Breast epithelium (tissue), 3 donors: Measurements from ENCODE around the gene SEPTIN1.

Experiments used
- CTCF ChIP-seq, 3 donors: fragments of 450-650 bp; IDR thresholded peaks; one replicate each; pipeline ENCODE4 v1.5.1; 2016 to 2017; ENCODE audit warnings: antibody characterized with exemption in 3 of 3, mild to moderate bottlenecking in 3 of 3, moderate library complexity in 3 of 3
- POLR2A ChIP-seq: fragments of 450-650 bp; IDR thresholded peaks from one replicate; pipeline ENCODE4 v1.6.1; 2016; ENCODE audit warnings: antibody characterized with exemption, mild to moderate bottlenecking, moderate library complexity

GRCh38 chr16:30353438-30354129 lies 28.8 kb downstream of the SEPTIN1 start:
- TF ChIP-seq CTCF (IDR thresholded peaks at IDR 0.05) (no peak), POLR2A (no peak)
